OCI-M2 (cell line): Measurements from ENCODE around the gene OBSL1.

Experiments
- DNase-seq: peaks from one replicate; lab custom pipeline; 2025; ENCODE audit not compliant: unreplicated experiment; lab: John Stamatoyannopoulos, UW

Gene OBSL1

DNA sequence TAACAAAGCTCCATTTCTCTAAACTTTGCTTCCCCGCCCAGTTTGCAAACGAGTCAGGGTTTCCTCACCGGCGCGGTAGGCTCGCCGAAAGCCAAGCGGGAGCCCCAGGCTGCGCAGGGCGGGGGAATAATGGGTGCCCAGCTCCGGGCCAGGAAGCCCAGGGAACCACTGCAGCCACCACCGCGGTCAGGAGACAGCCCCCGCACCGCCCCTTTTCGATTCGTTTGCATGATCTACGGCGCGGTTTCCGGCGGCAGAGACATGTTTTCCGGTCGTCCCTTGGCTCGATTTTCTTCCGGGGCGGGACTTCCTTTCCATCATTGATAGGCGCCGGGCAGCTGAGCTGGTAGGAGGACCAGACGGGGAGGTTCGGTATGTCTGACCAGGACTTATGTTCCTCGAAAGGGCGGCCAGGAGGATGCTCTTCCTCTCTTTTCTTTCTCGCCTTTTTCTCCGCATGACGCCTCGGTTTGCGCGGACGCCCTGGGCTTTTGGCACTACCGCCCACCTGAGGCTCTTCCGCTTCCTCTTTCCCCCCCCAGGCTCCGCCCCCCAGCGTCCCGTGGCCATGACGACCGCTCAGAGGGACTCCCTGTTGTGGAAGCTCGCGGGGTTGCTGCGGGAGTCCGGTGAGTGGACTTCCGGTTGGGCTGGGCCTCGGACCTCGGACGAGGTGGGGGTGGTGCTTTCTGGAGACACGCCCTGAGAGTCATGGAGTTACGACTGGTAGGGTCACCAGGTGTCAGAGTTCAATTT is 26.4 kb upstream of the OBSL1 start, which contains the start of gene STK11IP:
STK11IP (plus strand) TSS at position 306 of the 756 bp plus-strand sequence; CDS start at position 569, 263 bp downstream.
- peak; percentile 81 for DNase-seq

DNA sequence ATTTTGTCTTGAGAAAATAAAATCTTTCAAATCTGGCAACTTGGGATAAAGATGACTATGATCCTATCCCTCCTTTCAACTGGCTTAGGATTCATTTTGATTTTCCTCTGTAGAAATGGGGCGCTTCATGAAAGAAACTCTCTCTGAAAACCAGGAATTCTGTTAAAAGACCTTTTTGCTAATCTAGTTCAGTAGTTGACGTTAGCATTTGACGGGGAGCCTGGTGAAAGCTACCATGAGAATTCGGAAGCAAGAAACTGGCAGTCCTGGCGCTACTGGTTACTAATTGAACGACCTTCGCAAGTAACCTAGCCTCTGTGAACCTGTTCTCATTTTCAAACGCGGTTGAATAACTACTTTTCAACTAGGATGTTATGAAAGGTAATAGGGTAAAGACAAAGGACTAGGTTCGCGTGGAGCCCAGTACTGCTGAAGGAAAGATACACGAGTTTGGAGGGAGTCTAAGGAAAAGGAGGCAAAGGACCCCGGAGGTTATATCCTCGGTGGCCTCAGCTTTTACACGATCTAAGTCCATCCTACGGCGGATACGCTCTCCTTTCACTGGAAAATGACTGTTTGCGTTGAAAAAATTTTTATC is 25.7 kb upstream of the OBSL1 start:
- DNase-seq = no peak

DNA sequence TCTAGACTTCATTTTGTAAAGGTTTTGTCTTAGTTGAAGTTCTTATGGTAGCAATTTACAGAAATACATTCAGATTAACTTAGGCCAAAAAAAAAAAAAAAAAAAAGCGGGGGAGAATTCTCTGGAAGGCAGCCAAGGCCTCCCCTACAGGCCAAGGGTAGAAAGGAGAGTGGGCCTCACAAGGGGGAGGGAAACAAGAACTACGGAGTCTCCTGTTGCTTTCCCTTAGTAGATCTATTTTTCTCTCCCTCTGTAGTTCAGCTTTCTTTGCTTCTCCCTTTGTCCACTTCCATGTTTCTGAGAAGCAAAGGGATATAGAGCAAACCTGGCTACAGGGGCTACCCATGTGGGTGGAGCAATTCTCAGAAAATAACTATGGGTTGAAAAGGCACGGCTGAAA is 23.9 kb upstream of the OBSL1 start:
- DNase-seq = peak; percentile 7

DNA sequence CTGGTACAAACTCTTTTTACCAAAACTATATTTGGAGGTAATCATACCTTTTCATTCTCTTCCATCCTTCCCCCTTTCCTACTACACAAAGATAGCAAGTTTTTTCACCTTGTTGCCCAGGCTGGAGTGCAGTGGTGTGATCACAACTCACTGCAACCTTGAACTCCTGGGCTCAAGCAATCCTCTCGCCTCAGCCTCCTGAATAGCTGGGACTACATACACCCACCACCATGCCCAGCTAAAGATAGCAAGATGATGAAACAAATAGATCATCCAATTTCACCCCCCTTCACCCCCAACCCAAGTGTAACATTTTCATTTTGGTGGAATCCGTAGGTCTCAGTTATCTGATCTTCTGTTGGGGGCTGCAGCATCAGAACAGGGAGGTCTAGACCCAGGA is 21.8 kb upstream of the OBSL1 start:
- no peak for DNase-seq

DNA sequence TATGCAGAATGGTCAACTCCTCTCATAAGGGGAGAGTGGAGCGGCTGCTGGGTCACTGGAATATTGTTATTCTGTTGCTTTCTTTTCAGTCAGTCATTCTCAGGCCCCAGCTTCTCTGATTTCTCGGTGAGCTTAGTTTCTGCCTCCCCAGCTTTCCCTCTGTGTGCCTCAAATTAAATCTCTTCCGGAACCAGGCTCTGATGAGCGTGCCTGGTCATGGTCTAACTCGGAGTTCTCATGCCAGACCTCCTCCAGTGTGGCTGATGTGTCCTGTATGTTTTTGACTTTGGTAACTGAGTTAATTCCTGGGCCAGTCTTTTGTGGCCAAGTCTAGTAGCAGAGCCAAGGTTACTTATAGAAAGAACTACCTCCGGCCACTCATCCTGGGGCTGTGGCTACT is 21.4 kb upstream of the OBSL1 start:
- no peak for DNase-seq

DNA sequence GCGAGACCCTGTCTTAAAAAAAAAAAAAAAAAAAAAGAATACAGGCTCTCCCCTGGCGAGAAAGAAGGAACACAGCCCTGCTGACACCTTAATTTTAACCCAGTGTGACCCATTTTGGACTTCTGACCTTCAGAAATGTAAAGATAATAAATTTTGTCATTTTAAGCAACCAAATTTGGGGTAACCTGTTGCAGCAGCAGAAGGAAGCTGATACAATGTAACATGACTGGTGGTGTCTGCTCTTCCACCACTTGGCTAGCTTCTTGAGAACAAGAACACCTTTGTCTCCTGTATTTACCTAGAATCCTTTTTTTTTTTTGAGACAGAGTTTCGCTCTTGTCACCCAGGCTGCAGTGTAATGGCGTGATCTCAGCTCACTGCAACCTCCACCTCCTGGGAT is 19.8 kb upstream of the OBSL1 start:
- no peak for DNase-seq

DNA sequence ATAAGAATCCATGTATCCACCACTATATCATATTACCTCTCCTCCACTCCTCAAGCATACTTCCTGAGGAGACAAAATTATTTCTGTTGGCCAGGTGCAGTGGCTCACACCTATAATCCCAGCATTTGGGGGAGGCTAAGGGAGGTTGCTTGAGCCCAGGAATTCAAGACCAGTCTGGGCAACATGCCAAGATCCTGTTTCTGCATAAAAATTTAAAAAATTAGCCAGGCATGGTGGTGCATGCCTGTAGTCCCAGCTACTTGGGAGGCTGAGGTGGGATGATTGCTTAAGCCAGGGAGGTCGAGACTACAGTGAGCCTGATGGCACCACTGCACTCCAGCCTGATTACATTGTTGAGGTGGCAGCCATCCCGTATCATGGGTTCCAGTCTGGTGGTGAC is 10.0 kb upstream of the OBSL1 start:
- DNase-seq = no peak

DNA sequence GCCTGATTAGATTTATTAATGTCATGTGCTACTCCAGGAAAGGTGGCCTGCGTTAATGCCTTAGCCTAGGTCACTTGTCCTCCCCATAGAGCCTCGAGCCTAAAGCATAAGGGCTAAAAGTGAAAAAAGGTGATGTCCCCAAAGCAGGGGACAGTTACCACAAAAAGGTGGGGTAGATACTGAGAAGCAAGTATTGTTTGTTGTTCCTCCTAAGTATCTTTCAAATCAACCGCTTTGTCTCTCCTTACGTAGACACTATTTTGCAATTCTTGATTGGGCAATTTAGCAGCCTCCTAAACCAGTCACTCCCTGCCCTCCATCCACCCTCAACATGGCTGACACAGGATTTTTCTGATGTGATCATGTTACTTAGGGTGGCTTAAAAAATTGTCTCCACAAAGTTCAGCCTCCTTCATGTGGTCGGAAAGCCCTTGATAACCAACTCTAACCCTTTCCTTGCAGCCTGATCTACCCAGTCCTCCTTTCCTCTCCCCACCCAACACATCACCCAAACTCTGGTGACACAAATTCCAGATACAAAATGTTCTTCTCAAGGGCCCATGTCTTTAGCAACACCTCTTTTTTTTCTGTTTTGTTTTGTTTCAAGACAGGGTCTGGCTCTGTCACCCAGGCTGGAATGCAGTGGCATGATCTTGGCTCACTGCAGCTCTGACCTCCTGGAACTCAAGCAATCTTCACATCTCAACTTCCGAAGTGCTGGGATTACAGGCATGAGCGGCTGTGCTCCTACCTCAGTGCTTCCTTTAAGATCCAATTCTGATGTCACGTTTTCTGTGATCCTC is 7.7 kb upstream of the OBSL1 start:
- no peak for DNase-seq

DNA sequence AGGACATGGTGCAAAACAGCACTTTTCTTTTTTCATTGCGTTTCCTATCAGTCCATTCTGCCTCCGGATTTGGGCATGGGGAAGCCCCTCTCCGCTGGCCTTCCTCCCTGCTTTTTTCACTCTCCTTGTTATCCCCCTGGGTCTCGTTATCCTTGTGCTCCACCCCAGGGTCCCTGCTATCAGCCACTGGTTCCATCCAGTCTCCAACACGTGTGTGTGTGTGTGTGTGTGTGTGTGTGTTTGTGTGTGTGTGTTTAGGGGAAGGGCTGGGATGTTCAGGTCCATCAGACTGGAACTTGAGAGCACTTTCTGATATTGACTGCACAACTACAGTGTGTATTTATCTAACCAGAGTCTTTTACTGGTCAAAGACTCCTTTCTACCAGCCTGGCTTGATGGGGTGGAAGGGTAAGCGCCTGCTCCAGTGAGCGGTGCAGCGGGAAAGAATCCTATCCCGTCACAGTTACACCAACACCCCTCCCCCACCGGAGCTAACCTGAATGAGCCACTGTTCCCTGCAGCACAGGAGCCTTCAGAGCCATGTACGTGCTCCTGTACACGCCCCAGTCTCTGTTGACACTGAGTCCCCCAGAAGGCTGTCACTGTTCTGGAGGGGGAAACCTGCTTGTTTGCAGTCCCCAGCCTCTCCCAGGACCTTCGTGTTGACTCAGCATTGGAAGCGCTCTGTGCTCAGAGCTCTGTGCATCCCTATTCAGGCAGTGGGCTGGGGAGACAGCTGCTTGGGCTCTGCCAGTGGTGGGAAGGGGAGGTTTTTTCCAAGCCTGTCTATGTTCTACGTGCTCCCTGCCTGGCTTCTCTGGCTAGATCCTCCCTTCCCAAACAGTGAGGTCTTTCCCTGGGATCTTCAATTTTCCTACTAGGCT is 5.4 kb upstream of the OBSL1 start:
- no peak for DNase-seq

DNA sequence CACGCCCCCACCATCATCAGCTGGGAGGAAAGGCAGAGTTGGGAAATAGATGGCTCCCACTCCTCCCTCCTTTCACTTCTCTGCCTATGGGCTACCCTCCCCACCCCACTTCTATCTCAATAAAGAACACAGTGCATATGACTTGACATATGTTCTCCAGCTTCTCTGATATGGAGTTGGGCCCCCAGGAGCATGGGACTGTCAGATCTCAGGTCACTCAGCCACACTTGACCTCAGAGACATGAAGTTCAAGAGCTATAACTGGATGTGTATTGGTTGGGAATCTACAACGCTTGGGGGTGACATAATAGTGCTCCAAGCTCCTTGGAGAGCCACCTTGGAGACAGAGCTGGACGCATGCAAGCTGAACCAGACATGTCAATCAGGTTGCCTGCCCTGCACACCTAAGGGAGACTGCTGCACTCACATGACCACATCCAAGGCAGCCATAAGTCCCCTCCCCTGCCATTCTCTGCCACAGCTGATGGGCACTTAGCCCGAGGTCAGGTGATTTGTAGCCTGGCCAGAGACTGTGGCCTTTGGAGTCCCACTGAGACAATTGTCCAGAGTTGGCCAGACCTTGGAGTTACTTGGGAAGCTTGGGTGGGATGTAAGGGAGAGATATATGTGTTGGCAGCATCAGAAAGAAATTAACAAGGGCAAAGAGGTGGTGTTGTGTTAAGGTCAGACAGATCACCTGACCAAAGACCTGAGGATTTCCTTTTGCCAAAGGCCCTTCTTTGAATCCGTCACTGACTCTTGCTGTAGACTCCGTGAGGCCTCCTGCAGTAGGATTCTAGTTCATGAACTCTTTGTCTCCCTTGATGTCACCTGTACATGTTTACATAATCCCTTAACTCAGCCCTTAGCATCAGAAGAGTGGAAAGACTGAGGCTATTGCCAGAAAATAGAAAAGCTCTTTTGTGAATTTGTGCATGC is 4.5 kb upstream of the OBSL1 start:
- DNase-seq = no peak

DNA sequence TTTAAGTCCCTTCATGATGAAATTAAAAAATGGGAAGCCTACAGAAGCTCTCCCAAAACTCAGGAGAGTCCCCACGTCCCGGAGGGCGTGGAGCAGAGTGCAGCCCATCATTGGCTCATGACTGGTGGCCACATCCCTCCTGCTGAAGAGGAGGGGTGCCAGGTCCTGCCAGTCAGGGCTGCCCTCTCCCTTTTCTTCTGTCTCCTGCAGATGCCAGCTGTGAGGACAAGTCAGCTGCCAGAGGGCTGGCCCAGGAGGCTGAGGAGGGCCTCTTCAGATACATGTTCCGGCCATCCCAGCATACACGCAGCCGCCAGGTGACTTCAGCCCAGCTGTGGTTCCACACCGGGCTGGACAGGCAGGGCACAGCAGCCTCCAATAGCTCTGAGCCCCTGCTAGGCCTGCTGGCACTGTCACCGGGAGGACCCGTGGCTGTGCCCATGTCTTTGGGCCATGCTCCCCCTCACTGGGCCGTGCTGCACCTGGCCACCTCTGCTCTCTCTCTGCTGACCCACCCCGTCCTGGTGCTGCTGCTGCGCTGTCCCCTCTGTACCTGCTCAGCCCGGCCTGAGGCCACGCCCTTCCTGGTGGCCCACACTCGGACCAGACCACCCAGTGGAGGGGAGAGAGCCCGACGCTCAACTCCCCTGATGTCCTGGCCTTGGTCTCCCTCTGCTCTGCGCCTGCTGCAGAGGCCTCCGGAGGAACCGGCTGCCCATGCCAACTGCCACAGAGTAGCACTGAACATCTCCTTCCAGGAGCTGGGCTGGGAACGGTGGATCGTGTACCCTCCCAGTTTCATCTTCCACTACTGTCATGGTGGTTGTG is 3.4 kb upstream of the OBSL1 start:
- no peak for DNase-seq

DNA sequence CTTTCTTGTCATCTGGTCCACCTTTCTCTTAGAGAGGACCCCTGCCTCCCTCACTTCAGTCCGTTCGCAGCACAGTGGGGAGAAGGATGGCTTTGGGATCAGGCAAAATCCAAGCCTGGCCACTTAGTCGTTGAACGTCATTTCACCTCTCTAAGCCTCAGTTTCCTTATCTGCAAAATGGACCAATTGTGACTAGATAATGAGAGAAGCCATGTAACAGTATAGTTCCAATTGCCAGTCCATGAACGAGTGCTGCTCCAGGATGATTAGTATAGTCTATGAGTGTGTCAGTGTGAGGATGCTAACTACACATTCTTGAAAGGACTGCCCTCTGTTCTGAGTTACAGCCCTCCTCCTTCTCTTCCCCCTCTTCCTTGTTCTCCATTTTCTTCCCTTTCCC is 1.8 kb upstream of the OBSL1 start:
- no peak for DNase-seq

DNA sequence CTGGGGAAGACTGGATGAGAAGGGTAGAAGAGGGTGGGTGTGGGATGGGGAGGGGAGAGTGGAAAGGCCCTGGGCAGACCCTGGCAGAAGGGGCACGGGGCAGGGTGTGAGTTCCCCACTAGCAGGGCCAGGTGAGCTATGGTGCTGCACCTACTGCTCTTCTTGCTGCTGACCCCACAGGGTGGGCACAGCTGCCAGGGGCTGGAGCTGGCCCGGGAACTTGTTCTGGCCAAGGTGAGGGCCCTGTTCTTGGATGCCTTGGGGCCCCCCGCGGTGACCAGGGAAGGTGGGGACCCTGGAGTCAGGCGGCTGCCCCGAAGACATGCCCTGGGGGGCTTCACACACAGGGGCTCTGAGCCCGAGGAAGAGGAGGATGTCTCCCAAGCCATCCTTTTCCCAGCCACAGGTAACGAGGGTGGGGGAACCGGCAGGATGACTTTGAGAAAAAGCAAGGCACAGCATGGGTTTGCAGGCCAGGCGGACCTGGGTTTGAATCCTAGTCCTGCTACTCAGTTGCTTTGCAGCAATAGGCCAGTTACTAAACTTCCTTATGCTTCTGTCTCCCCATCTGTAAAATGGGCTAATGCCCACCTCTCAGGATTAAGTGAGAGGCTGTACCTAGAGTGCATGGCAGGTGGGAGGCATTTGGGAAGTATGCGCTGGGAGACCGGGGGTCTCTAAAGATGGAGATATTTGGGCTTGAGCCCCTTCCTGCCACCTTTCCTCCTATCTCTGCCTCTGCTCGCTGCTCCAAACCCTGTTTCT is 1.1 kb upstream of the OBSL1 start, which contains the start of gene INHA:
INHA (plus strand) TSS at position 74 of the 765 bp plus-strand sequence; CDS start at position 139, 65 bp downstream.
- DNase-seq = no peak

DNA sequence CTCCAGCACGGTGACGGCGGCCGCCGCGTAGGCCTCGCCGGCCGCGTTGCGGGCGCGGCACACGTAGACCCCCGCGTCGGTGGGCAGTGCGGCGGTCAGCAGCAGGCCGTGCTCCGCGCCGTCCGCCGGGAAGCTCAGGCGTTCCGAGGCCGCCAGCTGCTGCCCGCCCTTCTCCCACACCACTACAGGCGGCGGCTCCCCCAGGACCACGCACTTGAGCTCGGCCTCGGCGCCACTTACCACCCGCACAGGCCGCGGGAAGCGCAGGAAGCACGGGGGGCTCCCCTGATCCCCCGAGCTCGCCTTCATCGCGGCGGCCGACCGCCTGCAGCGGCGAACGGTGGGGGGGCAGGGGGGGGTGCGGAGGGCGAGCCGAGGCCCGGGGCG is 422 bp downstream of the OBSL1 start:
- DNase-seq = no peak

DNA sequence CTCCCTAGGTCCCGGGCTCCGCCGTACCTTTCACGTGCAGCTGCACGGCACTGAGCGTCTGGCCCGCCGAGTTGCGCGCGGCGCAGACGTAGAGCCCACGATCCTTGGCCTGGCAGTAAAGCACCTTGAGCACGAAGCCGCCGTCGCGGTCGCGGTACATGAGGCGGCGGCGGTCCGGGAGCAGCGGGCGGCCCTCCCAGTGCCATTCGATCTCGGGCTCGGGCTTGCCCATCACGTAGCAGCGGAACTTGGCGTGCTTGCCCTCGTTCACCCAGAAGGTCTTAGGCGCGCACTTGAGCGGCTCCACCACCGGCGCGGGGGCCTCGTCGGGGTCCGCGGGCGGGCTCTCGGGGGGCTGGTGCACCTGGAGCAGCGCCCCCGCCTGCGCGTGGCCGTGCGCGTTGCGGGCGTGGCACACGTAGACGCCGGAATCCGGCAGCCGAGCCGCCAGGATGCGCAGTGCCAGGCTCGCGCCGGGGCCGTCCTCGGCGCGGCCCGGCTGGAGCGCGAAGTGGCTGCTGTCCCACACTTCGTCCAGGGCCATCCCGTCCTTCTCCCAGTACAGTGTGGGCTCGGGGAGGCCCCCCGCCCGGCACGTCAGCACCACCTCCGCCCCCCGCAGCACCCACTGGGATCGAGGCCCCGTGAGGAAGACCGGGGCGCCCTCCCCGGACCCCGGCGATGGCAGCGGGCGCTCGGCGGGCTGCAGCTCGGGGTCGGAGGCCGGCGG is 980 bp downstream of the OBSL1 start:
- no peak for DNase-seq

DNA sequence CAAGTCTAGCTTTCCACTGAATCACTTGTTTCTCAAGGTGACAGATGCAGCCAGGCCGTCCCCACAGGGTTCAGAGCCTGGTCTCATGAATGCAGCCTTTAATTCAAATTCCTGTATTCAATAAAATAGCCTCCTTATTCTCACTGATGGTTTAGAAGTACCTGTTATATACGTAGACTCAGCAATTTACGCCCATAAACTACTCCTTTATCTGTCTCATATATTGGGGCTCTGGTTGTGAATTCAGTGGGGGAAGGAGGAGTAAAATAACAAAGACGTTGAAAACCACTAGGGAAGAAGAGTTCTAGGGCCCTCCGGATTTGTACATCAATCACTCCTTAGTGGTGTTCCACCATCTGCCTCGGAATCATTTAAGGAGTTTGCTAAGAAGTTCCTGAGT is 1.7 kb downstream of the OBSL1 start:
- DNase-seq = no peak

DNA sequence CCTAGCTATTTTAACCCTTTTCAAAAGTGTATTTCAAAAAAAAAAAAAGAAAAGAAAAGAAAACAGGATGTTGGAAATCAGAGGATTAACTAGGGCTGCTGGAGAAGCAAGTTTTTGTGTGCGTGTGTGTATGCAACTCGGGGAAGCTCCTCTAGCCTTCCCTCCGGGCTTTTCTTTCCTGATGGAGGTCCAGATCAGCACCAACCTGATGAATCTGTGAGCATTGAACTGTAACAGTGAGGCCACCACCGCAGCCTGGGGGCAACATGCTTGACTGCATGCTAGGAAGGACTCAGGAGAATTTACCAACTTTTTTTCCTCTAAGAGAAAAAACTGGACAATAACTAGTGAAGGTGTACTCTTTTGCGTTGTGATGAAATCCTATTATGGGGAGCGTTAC is 2.3 kb downstream of the OBSL1 start:
- DNase-seq = no peak
